Chondrocyte (in vitro differentiated cells): ENCODE measurements around the gene RNF19B. TPM values are rescaled to one million over a fixed set of nuclear protein-coding genes. Genes with fewer than 3 reads are reported as not detected.

ENCODE experiments used
- DNase-seq: peaks from one replicate; pipeline ENCODE4 v3.0.0; 2021; ENCODE audit warnings: mixed read lengths, low spot score
- H3K27ac Mint-ChIP-seq: one replicate; pipeline ENCODE4 v1.8.0; 2021; ENCODE audit warnings: mild to moderate bottlenecking, moderate library complexity, mixed read lengths; ENCODE audit not compliant: unreplicated experiment
- H3K27me3 Mint-ChIP-seq: 2 replicates; pipeline ENCODE4 v1.8.0; 2021; ENCODE audit warnings: low read depth, mixed read lengths
- H3K36me3 Mint-ChIP-seq: 2 replicates; pipeline ENCODE4 v1.8.0; 2021; ENCODE audit warnings: low read depth, mixed read lengths
- H3K4me1 Mint-ChIP-seq: 2 replicates; pipeline ENCODE4 v1.8.0; 2021; ENCODE audit warnings: low read depth, mild to moderate bottlenecking, mixed read lengths
- H3K4me3 Mint-ChIP-seq: one replicate; pipeline ENCODE4 v1.8.0; 2021; ENCODE audit warnings: mild to moderate bottlenecking, moderate library complexity, mixed read lengths; ENCODE audit not compliant: unreplicated experiment
- H3K9me3 Mint-ChIP-seq: 2 replicates; pipeline ENCODE4 v1.8.0; 2021; ENCODE audit warnings: low read depth, mixed read lengths
- total RNA-seq: library from RNA; stranded (reverse); gene quantifications from 3 replicates; pipeline ENCODE4 v1.2.1, GENCODE V29; 2021
- TF ChIP-seq, protein P1 (sequence below): fragments of 200-600 bp; sonication (generic); IDR thresholded peaks from 2 replicates; pipeline ENCODE4 v1.5.0; 2021; ENCODE audit warnings: antibody characterized with exemption, mild to moderate bottlenecking, moderate library complexity

The RNF19B gene
- total RNA-seq, 1 donor from 2014 or later: 17.4 TPM

DNA sequence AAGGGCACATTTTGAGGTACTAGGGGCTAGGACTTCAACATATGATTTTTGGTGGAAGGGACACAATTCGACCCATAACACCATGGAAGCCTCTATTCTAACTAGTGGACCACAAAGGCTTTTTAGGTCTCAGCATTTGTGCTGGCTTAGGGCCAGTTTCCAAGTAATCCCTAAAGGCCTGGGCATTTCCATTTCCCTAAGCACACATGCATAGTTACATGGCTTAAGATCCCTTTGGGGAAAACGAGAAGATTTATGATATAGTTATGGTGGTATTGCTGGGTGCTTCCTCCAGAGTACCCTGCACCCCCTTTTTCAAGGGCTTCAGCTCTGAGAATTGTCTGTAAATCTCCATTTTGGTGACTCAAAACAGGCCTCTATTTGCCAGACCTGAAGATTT, 35.2 kb downstream of the RNF19B start:
- TF ChIP-seq, protein P1, sequence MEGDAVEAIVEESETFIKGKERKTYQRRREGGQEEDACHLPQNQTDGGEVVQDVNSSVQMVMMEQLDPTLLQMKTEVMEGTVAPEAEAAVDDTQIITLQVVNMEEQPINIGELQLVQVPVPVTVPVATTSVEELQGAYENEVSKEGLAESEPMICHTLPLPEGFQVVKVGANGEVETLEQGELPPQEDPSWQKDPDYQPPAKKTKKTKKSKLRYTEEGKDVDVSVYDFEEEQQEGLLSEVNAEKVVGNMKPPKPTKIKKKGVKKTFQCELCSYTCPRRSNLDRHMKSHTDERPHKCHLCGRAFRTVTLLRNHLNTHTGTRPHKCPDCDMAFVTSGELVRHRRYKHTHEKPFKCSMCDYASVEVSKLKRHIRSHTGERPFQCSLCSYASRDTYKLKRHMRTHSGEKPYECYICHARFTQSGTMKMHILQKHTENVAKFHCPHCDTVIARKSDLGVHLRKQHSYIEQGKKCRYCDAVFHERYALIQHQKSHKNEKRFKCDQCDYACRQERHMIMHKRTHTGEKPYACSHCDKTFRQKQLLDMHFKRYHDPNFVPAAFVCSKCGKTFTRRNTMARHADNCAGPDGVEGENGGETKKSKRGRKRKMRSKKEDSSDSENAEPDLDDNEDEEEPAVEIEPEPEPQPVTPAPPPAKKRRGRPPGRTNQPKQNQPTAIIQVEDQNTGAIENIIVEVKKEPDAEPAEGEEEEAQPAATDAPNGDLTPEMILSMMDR: no peak
- peaks cover 21% of the 10 kb centered on the region for H3K4me1 Mint-ChIP-seq
- H3K36me3 Mint-ChIP-seq: no peaks in the 10 kb centered on the region
- no peak overlapping the region for H3K4me3 Mint-ChIP-seq
- no peak for DNase-seq
- no peak overlapping the region for H3K27ac Mint-ChIP-seq
- H3K27me3 Mint-ChIP-seq: peaks cover 10% of the 10 kb centered on the region
- H3K9me3 Mint-ChIP-seq: no peaks in the 10 kb centered on the region

DNA sequence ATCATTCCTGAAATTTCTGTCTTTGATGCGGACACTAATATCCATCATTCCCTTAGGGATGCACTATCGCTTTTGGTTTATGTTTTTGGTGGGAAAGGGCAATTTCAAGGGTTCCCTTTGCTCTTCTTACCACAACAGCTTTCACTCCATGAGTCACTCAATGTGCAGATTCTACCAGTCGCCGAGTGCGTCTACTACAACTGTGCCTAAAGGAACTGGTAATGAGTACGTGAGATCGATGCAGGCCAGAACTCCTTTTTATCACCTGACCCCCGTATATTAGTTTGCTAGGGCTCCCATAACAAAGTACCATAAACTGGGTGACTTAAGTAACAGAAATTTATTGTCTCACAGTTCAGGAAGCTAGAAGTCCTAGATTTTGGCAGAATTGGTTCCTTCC, 35.9 kb downstream of the RNF19B start:
- no peak overlapping the region for H3K27ac Mint-ChIP-seq
- no peaks in the 10 kb centered on the region for H3K9me3 Mint-ChIP-seq
- no peaks in the 10 kb centered on the region for H3K36me3 Mint-ChIP-seq
- H3K27me3 Mint-ChIP-seq: peaks cover 12% of the 10 kb centered on the region
- no peak overlapping the region for H3K4me3 Mint-ChIP-seq
- TF ChIP-seq, protein P1: no peak
- DNase-seq: no peak
- peaks cover 16% of the 10 kb centered on the region for H3K4me1 Mint-ChIP-seq

DNA sequence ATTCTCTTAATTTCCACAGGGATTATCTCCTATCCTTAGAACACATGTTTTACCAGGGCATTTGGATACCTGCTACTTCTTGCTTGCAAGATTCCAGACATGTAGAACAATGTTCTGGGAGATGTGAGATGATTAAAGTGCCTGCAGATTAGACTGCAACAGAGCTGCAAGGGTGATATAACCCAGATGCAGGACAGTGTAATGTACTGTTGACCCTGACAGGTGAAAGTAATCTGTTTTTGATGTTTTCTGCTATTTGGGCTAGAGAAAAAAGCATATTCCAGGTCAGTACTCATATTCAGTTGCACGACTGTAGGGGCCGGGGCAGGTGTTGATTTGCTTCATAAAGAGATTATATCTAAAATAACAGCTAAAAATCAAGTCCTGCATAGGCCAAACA, 36.3 kb downstream of the RNF19B start:
- TF ChIP-seq, protein P1: no peak
- peaks cover 15% of the 10 kb centered on the region for H3K27me3 Mint-ChIP-seq
- no peaks in the 10 kb centered on the region for H3K9me3 Mint-ChIP-seq
- no peaks in the 10 kb centered on the region for H3K36me3 Mint-ChIP-seq
- no peak for DNase-seq
- no peak overlapping the region for H3K27ac Mint-ChIP-seq
- no peak overlapping the region for H3K4me3 Mint-ChIP-seq
- peaks cover 13% of the 10 kb centered on the region for H3K4me1 Mint-ChIP-seq

DNA sequence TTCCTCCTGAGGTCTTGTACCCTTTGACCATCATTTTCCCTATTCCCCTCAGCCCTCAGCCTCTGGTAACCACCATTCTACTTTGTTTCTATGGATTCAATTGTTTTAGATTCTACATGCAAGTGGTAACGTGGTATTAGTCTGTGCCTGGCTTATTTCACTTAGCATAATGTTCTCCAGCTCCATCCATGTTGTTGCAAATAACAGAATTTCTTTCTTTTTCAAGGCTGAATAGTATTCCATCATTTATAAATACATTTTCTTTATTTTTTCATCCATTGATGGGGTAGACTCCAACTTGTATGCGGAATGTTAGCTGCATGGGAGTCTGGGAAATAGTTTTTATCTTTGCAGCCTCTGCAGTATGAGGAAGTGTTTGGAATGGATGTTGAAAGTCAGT, 37.2 kb downstream of the RNF19B start:
- TF ChIP-seq, protein P1: no peak
- H3K36me3 Mint-ChIP-seq: no peaks in the 10 kb centered on the region
- no peak for DNase-seq
- H3K4me1 Mint-ChIP-seq: peaks cover 13% of the 10 kb centered on the region
- peaks cover 15% of the 10 kb centered on the region for H3K27me3 Mint-ChIP-seq
- no peak overlapping the region for H3K4me3 Mint-ChIP-seq
- no peaks in the 10 kb centered on the region for H3K9me3 Mint-ChIP-seq
- no peak overlapping the region for H3K27ac Mint-ChIP-seq

DNA sequence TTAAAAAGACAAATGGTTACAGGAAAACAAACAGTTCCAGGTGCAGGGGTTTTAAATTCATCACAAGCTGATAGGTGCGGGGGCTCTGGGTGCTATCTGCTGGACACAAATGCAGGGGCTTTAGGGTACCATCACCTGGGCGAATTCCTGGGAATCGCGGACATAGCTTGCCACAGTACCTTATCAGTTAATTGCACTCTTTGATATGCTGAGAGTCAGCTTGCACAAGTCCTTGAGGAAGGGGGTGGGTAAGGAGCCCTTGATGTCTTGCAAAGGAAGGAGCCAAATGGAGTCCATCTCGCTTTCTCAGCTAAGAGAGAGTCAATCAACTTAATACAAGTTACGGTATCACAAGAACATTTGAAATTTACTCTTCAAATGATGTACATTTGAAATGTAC, 38.0 kb downstream of the RNF19B start:
- no peak overlapping the region for H3K27ac Mint-ChIP-seq
- no peak overlapping the region for H3K4me3 Mint-ChIP-seq
- peaks cover 13% of the 10 kb centered on the region for H3K4me1 Mint-ChIP-seq
- no peak for DNase-seq
- H3K27me3 Mint-ChIP-seq: peaks cover 15% of the 10 kb centered on the region
- TF ChIP-seq, protein P1: no peak
- no peaks in the 10 kb centered on the region for H3K9me3 Mint-ChIP-seq
- no peaks in the 10 kb centered on the region for H3K36me3 Mint-ChIP-seq
